Measurements from ENCODE around the gene POLK.
A peak's percentile ranks its signal among the peaks of the same experiment; 100 is the strongest.
"Not testable (repeated sequence)": the region's sequence is repeated elsewhere in the genome, so short reads cannot be mapped to it uniquely, and the experiment has no call there.

Gene POLK

DNA sequence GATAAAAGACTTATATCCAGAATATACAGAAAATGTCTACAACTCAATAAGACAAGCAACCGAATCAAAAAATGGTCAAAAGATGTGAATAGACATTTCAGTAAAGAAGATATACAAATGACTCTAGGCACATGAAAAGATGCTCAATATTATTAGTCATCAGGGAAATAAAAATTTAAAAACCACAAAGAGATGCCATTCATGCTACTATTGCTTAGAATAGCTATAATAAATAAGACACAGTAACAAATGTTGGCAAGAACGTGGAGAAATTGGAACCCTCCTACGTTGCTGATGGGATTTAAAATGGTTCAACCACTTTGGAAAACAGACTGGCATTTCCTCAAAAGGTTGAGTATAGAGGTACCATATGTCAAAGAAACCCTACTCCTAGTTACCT, 39.8 kb downstream of the POLK start:
- no peak for DNase-seq (ENCODE audit: low read depth)

DNA sequence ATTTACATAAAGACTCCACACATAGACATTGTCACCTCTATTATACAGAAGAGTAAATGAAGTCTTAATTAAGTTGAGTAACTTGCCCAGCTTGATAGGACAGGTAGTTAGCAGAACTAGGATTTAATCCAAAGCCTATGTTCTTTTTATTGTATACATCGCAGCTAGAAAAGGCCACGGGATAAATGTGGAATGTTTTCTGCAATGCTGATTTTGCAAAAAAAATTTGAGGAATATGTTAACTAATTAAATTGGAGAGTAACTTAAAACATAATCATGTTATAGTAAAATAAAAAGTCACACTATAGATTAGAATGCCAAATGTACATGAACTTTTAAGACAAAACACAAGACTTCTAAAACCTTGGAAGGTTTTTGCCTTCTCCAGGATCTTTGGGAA, 41.1 kb downstream of the POLK start:
- no peak for DNase-seq (ENCODE audit: low read depth)

DNA sequence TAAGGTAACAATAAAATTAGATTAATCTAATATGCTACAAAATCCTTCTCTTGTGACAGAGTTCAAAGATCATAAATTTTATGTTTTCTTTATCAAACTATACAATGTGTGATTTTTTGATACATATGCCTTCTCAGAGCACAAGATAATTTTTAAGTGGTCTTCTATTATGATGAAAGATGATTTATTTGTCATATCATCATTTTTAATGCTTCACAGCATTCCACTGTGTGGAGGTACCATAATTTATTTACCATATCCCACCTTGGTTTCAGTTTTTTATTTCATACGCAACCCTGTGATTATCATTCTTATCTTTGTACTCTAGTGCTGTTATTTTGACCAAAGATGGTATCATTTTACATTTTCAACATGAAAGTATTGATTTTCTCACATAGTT, 41.7 kb downstream of the POLK start:
- no peak for DNase-seq (ENCODE audit: low read depth)

DNA sequence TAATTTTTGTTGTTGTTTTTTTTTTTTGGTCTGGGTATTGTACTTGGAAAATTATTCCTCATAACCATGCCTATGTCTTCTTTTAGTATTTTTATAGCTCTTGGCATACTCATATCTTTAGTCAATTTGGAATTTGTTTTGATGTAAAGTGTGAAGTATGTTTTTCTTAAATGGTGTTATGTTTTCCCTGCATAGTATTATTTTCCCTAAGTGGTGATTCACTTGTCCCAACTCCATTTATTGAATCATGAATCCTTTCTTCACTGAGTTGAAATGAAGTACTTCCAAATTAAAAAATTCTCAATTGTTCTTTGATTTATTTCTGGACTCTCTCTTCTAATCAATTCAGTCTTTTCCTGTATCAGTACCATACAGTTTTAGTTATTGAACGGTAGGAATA, 46.5 kb downstream of the POLK start:
- no peak for DNase-seq (ENCODE audit: low read depth)

DNA sequence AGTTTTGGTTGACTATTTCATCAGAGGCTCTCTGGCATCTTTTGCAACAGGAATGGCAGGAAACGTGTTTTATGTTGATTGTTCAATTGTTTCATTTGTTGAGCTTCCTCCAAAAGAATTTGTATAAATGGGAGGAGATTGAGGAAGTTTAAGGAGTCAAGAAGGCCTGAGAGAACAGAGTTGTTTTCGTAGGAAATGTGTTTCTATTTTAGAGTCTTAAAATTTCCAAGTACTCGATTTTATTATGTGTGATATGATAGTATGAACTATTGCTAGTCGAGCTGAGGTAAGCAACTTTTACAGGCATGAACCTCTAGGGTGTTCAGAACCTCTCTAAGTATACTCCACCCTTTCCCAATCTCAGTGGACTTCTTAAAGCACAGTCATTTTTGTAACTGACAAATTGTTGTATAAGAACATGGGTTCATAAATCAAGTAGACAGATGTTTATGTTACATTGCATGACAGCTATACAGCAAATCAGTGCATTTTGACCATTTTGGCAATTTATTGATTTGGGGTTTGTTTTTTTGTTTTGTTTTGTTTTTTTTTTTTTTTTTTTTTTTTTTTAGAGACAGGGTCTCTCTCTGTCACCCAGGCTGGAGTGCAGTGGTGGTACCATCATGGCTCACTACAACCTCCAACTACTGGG, 47.4 kb downstream of the POLK start:
- DNase-seq (ENCODE audit: low read depth), result no peak

DNA sequence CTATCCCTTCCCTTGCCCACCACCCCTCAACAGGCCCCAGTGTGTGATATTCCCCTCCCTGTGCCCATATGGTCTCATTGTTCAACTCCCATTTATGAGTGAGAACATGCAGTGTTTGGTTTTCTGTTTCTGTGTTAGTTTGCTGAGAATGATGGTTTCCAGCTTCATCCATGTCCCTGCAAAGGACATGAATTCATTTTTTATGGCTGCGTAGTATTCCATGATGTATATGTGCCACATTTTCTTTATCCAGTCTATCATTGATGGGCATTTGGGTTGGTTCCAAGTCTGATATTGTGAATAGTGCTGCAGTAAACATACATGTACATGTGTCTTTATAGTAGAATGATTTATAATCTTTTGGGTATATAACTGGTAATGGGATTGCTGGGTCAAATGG, 49.0 kb downstream of the POLK start:
- not testable (repeated sequence) for DNase-seq (ENCODE audit: low read depth)

DNA sequence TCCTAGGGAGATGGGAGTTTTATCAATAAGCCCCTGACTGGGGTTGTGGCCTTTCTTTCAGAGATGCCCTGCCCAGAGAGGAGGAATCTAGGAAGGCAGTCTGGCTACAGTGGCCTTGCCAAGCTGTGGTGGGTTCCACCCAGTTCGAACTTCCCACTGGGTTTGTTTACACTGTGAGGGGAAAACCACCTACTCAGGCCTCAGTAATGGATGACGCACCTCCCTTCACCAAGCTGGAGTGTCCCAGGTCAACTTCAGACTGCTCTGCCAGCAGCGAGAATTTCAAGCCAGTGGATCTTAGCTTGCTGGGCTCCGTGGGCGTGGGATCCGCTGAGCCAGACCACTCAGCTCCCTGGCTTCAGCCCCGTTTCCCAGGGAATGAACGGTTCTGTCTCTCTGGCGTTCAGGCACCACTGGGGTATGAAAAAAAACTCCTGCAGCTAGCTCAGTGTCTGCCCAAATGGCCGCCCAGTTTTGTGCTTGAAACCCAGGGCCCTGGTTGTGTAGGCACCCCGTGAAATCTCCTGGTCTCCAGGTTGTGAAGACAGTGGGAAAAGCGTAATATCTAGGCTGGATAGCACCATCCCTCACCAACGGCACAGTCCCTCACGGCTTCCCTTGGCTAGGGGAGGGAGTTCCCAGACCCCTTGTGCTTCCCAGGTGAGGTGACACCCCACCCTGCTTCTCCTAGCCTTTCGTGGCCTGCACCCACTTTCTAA, 54.5 kb downstream of the POLK start:
- DNase-seq (ENCODE audit: low read depth), result not testable (repeated sequence)

DNA sequence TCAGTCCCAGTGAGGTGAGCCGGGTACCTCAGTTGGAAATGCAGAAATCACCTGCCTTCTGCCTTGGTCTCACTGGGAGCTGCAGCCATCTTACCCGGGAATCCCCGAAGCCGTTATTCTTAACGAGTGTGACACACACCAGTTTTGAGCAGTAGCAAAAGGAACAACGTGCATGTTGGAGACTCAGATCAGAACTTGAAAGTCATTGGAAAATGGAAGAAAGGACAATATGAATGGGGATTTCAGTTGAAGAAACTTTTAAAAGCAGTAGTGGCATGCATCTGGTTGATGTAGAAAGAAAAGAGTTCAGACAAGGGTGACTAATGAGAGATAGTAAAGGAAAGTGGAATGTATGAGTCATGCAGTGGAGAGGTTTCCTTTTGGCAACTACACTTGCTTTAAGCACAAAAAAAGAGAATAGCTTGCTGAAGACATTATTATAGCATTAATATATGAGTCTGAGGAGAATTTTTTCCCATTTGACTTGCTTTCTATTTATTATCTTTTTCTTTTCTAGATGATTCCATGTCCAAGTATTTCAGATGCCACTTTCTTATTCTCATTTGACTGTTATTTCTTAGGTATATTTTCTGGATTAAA, 55.1 kb downstream of the POLK start:
- DNase-seq (ENCODE audit: low read depth), result peak; percentile 3

DNA sequence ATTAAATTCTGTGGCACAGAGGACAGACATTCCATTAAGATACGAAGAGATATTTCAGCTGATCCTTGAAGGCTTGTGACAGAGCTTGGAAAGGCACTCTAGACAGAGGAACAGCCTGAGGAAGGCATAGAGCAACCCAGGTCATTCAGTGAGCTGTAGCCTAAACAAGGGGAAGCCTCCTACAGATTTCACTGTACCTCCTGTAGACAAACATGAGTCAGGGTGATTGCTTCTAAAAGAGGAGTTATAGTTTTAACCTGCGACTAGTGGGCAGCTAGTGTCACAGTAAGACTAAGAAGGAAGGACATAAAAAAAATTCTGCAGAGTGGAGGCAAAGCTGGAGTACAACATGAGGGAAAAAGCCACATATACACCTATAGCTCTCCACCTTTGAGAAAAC, 56.0 kb downstream of the POLK start:
- no peak for DNase-seq (ENCODE audit: low read depth)

DNA sequence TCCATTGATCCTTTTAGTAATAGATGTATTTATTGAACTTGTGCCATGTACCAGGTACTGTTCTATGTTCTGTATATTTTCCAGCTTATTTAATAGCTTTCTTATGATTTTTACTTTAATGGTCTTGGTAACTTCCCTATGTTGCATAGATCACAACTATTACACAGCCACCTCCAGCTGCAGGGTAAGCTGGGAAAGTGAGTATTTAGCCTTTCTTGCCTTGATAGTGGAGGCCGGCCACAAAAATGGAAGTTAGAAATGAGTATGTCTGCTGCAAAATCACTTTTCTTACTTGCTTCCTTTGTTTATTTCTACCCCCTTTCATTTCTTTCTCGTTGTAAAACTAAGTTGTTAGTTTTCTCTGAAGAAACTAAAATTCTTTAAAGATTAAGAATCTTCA, 56.5 kb downstream of the POLK start:
- DNase-seq (ENCODE audit: low read depth), result no peak

DNA sequence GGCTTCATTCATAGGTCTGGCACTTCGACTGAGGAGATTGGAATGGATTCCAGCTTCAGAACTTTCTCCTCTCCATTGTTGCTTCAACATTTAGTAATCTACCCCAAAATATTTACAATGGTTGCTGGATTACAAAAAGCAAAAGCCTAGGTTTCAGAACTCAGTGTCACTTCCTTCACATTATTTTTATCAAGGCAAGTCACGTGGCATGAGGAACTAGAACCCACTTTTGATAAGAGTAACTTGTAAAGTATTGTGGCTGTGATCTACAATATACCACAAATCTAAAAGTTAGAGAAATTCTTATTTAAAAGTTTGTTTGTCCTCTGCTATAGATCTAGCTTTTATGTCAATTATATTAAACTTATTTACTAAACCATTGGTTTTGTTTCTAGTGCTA, 59.9 kb downstream of the POLK start:
- no peak for DNase-seq (ENCODE audit: low read depth)

DNA sequence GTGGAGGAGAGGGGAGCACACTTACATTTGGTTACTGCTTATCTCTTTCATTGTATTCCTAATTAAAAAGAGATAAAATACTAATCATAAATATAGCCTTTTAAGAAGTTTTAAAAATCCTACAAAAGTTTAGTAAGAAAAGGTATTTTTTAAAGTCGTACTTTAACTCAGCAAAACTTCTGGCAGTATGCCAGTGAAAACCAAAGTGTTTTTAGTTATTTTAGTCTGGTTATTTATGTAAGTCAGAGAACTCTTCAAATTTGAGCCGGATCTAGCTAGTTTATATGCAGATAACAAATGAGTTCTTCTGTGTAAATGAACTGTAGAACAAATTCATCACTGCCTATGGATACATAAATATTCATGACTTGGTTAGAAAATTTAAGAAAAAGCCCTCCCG, 63.1 kb downstream of the POLK start:
- no peak for DNase-seq (ENCODE audit: low read depth)

DNA sequence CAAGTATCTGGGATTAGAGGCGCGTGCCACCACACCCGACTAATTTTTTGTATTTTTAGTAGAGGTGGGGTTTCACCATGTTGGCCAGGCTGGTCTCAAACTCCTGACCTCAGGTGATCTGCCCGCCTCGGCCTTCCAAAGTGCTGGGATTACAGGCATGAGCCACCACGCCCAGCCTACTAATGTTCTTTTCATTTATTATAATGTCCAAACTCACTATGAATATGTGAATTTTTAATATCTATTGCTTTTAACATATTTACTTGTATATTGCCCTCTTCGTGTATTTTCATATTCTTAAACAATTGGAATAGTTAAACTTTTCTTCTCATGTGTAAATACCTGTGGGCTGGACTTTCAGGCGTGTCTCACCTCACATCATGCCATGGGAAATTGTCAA, 66.6 kb downstream of the POLK start:
- not testable (repeated sequence) for DNase-seq (ENCODE audit: low read depth)

DNA sequence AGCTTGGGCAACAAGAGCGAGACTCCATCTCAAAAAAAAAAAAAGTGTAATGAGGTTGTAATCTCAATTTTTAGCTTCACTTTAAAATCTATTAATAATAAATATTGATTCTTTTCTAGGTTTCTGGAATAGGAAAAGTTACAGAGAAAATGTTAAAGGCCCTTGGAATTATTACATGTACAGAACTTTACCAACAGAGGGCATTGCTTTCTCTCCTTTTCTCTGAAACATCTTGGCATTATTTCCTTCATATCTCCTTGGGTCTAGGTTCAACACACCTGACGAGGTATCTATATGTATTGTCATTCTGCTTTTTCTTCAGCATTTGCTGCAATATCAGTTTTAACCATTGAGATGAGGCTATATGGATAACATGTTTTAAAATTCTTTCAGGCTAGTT, 73.0 kb downstream of the POLK start:
- no peak for DNase-seq (ENCODE audit: low read depth)

DNA sequence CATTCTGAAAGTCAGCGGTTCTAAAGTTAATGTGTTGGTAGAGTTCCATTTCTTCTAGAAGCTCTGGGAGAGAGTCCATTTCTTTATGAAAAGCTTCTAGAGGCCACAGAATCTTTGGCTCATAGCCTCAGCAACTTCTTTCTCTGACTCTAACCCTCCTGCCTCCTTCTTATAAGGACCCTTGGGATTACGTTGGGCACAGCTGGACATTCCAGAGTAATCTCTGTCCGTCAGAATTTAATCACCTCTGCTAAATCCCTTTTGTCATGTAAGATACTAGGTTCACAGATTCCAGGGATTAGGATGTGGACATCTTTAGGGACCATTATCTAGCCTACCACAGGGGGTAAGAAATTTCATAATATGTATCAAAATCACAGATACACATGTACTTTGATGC, 77.0 kb downstream of the POLK start:
- DNase-seq (ENCODE audit: low read depth), result no peak

DNA sequence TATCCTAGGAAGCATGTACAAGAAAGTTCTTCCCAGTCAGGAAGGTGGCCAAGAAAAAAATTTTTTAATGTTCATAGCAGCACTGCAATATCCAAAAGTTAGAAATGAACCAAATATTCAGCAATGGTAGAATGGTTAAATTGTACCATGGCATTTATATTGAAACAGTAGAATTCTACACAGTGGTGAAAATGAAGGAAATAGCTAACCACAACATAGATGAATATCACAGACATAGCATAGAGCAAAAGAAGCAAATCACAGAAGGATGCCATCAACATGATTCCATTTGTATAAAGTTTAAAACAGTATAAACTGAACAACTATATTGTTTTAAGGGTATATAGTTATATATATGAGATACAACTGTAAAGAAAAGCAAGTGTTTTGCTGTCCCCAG, 88.8 kb downstream of the POLK start:
- no peak for DNase-seq (ENCODE audit: low read depth)

DNA sequence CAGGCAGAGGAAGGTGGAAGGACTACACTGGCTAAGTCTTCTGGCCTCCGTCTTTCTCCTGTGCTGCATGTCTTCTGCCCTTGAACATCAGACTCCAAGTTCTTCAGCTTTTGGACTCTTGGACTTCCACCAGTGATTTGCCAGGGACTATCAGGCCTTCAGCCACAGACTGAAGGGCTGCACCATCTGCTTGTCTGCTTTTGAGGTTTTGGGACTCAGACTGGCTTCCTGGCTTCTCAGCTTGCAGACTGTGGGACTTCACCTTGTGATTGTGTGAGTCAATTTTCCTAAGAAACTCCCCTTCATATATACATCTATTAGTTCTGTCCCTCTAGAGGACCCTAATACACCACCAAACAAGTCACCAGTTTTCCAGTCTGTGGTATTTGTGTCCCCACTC, 89.9 kb downstream of the POLK start:
- DNase-seq (ENCODE audit: low read depth), result no peak

DNA sequence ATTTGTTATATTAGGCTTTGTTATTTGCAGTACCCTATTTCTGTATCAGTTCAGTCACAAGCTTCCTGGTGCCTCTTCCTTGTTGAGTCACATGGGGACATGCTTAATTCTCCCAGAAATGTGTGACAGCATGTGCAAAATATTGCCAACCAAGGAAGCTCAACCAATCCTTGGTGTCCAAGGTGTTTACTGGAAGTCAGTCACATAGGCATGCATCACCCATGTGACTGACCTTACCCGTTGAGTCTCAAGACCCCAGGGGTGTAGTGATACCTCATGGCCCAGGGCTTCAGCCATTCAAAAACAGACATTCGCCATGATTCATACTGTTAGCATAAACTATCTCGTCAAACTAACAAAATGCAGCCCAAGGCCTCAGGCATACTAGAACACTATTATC, 90.3 kb downstream of the POLK start:
- no peak for DNase-seq (ENCODE audit: low read depth)

DNA sequence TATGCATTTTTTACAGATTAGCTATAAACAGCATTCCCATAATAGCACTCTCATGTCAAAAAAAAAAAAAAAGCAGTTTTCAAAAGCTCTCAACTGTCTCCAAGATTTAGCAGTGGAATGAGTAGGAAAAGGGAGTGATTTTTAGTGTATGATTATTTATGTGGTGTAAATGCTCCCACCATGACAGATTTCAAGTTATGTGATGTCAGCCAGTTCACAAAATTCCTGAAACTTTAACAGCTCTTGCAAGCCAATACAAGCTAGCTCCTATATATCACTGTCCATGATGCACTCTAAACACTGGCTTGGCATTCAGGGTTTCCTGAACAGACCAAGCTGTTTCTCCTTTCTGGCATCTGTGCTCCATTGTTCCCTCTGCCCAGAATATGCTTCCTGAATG, 91.7 kb downstream of the POLK start:
- DNase-seq (ENCODE audit: low read depth), result no peak

DNA sequence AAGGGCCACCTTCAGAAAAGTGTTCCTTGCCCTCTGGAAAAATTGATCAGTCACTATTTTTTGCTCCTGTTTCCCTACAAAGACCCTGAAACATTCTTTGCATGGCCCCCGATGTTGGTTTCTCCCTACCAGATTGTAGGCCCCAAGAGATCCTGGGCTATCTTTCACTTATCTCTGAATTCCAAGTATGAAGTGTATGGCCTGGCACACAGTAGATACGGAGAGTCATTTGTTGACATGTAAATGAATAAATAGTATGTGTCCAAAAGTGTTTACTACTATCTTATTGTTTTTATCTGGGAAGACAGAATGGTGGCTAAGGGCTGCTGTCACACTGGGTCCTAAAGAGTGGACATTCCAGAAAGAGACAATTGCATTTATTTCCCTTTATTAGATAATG, 92.1 kb downstream of the POLK start:
- DNase-seq (ENCODE audit: low read depth), result no peak

DNA sequence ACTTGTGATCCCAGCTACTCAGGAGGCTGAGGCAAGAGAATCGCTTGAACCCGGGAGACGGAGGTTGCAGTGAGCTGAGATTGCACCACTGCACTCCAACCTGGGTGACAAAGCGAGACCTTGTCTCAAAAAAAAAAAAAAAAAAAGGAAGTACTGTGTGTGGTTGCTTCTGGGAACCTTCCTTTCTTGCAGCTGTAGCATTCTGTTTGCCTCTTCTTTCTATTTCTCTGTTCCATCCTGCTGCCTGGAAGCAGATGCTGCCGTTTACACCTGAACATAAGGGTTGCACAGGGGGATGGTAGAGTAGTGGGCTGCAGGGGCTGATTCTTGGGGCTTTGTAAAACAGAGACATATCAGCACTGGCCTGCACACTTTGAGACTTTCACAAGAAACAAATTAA, 95.7 kb downstream of the POLK start:
- DNase-seq (ENCODE audit: low read depth), result not testable (repeated sequence)

DNA sequence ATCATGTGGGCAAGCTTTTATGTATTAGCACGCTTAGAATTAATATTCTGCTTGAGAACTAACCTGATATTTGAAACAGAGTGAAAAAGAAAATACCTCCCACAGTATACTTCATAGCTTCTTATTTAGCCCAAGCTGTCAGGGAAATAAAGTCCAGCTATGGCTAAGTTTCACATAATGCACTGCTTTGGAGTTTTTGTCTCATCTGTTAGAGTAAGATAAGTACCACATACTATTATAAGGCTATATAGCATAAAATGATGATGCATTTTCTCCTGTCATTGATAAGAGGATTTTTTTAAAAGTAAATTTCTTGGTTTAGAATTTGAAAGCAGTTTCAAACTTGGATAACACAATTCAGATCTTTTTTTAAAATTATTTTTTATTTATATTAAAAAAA, 97.2 kb downstream of the POLK start:
- no peak for DNase-seq (ENCODE audit: low read depth)

DNA sequence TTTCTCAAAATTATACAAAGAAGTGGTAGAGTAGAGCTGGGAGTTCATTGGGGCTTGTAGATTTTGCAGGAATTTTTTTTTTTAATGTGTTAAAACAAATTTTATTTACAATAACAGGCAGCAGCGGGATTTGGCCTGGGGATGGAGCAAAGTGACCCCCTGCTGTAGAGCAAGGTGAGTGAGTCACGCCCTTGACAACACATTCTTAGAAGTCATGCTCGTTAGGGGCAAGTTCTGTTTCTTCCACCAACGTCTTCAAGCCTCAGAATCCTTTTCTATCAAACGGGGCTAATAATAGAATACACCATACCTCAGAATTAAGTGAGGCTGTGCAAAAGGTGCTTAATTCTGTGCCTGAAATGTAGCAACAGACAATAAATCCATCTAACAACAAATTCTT, 98.5 kb downstream of the POLK start:
- DNase-seq (ENCODE audit: low read depth), result no peak

DNA sequence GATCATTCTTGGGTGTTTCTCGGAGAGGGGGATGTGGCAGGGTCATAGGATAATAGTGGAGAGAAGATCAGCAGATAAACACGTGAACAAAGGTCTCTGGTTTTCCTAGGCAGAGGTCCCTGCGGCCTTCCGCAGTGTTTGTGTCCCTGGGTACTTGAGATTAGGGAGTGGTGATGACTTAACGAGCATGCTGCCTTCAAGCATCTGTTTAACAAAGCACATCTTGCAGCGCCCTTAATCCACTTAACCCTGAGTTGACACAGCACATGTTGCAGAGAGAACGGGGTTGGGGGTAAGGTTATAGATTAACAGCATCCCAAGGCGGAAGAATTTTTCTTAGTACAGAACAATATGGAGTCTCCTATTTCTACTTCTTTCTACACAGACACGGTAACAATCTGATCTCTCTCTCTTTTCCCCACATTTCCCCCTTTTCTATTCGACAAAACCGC, 99.2 kb downstream of the POLK start:
- not testable (repeated sequence) for DNase-seq (ENCODE audit: low read depth)

Data from activated gamma-delta T cell treated with anti-CD3 and anti-CD28 coated beads, Interleukin-2, amount 50 U/mL, for 16 hours (primary cell).